ENCODE results near the gene MICAL2.

Gene MICAL2

DNA sequence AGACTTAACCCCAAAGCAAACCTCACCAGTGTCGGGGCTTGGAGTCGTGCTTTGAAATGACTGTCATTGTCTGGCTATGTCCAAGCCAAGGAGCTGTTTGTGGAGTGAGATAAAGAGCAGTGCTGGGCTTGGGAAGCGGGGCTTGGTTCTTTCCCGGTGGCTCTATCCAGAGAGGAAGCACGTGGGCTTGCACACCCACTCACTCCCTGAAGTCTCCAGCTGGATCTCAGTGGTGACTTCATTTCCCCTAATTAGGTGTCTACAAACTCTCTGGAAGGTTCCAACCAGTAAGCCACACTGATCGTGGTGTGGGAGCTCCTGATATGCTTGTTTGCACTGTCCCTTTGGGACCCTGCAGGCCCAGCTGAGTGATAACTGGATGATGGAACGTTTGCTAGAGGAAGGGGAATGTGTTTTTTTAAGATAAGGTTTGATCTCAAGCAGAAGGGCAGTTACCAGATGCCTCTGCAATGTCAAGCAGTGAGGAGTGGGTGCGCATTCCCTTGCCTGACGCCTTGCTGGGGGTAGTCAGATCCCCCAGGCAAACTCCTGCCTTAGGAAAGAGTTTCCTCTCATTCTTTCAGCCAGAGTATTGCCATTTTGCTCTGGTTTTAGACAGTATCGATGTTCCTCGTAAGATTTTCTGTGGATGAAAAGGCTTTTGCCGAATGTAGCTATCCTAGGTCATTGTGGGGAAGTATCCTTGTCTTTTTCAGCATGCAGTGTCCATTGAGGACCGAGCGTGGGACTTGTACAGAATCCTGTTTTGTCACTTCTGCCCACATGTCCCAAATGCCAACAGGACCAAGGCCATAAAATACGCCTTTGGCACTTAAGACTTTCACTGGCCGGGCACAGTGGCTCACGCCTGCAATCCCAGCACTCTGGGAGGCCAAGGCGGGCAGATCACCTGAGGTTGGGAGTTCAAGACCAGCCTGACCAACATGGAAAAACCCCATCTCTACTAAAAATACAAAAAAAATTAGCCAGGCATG is 90.9 kb downstream of the MICAL2 start:
- in situ Hi-C loops (cut with MboI; ENCODE audit: low sequenced_read_pairs) = no loop called here

DNA sequence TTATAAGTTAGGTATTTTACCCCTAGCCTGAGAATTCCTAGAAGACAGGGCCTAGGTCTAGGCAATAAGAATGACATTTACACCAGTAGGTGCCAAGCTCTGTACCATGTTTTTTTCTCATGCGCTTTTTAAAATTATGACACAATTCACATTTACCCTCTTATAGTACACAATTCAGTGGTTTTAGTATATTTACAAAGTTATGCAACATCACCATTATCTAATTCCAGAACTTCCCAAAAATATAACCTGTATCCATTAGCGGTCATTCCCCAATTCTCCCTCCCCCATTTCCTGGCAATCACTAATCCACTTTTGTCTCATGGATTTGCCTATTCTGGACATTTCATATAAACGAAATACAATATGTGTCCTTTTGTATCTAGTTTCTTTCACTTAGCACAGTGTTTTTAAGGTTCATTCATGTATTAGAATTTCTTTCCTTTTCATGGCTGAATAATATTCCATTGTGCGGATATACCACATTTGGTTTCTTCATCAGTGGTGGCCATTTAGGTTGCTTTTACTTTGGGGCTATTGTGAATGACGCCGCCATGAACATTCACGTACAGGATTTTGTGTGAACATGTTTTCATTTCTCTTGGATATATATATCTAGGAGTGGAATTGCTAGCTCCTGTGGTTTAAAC is 92.4 kb downstream of the MICAL2 start:
- in situ Hi-C loops (cut with MboI; ENCODE audit: low sequenced_read_pairs) = no loop called here

DNA sequence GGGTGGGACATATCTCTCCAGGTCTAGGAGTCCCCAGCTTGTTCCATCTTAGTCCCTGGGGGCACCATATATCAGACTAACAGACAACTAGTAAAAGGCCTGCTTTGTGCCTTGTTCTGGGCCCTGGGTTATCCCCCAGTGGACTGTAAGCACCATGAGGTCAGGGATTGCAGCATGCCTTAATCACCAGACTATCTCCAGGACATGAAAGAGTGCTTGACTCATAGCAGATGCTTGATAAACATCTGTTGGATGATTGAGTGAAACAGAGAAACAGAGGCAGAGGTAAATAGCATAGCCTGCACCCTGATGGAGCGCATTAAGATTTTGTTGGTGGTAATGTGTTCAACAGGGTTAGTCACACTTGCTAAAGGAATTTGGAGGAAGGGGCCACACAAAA is 94.1 kb downstream of the MICAL2 start:
- in situ Hi-C loops (cut with MboI; ENCODE audit: low sequenced_read_pairs) = no loop called here

DNA sequence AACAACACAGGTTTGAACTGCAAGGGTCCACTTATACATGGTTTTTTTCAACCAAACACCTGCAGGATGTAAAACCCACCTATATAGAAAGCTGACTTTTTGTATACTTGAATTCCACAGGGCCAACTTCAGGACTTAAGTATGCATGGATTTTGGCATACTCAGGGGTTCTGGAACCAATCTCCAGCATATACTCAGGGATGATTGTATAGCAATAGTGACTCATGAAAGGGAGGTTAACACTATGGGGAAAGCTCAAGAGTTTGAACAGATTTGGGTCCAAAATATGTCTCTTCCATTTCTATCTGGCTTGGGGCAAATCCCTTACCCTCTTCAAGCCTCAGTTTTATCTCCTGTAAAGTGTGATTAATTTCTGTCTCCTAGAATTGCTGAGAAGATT is 94.9 kb downstream of the MICAL2 start:
- in situ Hi-C loops (cut with MboI; ENCODE audit: low sequenced_read_pairs) = no loop called here

DNA sequence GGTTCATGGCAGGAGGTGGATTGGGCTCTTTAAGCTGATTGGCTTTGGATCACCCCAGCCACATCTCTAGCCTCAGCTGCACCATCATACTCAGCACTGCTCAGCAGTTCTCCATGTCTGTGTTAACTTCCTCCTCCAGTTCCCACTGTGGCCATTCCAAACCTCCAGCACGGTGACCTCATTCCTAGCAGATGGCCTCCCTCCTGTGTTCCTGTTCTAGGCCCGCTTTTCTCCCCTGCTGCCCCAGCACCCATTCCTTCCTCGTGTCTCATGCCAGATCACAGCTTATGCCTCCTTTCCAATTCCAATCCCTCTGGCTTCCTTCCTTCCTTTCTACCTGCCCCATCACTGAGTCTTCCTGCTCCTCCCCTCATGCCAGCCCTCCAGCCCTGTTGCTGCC is 96.1 kb downstream of the MICAL2 start:
- in situ Hi-C loops (cut with MboI; ENCODE audit: low sequenced_read_pairs) = no loop called here

DNA sequence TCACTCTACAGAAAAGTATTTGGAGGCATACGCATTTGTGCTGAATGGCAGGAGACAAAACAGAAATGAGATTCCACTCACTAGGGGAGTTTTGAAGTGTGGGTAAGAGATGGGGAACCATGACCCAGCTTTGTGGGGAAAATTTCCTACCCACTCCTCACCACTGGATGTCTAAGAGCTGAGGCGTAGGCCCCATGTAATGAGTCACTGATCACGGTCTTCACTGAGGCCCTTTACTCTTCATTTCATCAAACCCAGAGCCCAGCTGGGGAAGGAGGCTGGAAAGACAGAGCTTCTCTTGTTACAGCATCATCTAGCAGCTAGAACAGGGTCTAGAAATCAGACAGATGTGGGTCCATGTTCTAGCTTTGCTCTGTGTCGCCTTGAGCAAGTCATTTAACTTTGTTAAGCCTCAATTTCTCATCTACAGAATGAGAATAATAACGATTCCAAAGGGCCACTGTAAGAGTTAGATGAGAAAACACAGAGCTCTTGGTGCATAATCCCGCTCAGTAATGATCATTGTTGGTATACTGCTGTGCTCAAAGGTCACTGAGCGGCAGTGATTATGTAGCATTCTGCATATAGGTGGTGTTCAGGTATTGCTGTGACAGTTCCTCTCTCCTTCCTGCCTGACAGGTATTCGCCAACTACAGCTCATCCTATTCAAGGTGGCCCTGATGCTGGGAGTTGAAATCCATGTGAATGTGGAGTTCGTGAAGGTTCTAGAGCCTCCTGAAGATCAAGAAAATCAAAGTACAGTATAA is 97.2 kb downstream of the MICAL2 start:
- in situ Hi-C loops (cut with MboI; ENCODE audit: low sequenced_read_pairs) = no loop called here

DNA sequence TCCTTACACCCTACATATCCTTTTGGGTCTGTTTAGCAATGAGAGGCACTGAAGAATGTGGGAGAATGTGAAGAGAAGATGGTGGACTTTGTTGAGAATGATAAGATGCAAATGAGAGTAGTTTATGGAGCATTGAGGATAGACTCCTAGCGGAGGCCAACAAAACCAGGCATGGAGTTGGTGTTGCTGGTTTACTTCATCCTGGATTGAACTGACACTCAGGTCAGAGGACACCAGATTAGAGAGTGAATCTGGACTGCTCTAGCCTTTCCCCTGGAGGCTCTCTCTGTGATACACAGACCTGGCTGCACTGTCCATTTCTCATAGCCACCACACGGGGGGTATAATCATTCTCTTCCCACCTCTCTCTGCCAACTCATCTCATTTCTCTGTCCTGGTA is 98.7 kb downstream of the MICAL2 start:
- in situ Hi-C loops (cut with MboI; ENCODE audit: low sequenced_read_pairs) = no loop called here

DNA sequence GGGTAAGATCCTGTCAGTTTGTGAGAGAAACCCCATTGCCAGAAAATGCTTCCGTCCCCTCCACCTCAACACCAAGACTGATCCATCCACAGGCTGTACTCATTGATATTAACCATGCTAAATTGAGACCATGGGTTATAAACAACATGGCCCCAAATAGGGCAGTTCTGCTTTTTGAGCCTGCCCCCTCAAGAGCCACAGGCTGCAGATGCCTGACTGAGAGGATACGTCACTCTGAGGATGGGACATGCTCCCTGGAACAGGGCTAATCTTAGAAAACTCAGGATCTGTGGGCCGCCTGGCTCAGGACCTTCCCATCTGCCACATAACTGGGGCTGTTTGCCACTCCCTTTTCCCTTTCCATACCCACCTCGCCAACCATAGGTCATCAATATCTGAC is 99.8 kb downstream of the MICAL2 start:
- in situ Hi-C loops (cut with MboI; ENCODE audit: low sequenced_read_pairs) = no loop called here

DNA sequence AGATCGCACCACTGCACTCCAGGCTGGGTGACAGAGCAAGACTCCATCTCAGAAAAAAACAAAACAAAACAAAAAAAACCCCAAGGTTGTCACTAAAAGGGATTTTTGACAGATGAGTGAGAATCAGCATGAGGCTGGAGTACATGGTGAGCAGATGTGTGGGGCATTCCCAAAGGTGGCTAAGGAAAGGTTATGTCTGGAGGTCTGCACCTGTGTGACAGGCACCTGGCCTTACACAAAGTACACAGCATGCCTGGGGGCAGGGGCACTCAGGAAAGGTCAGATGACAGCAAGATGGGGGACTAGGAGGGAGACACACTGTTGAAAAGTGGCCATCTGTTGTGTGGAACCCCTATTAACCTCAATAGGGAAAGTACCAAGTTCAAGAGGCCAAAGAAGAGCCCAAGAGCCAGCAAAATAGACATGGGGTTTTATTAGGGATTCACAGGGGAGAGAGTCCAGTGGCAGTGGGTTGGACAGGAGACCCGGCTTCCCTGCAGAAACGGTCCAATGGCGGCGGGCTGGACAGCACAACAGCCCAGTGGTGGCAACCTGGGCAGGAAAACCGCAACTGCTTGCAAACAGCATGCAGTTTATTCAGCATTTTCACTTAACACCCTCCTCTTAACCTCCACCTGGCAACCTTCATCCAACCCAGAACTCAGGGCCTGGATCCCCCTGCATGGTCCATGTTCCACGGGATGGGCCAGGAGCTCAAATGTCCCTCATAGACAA is 101.1 kb downstream of the MICAL2 start:
- in situ Hi-C loops (cut with MboI; ENCODE audit: low sequenced_read_pairs) = no loop called here

DNA sequence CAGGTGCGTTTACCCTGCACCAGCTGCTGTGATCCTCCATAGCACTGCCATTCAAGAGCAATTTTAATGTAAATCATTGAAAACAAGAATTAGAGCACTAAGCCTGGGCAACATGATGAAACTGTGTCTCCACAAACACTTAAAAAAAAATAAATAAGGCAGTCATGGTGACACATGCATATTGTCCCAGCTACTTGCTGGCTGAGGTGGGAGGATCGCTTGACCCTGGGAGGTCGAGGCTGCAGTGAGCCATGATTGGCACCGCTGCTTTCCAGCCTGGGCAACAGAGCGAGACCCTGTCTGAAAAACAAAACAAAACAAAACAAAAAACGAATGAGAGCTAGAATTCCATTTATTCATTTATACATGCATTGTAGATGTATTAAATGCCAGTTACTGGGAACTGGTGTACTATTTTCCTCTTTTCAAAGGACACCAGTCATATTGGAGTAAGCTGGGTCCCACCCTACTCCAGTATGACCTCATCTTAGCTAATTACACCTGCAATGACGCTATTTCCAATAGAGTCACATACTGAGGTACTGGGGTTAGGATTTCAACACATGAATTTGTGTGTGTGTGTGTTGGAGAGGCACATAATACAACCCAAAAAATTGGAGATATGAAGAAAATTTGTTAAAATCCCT is 101.9 kb downstream of the MICAL2 start:
- in situ Hi-C loops (cut with MboI; ENCODE audit: low sequenced_read_pairs) = no loop called here

DNA sequence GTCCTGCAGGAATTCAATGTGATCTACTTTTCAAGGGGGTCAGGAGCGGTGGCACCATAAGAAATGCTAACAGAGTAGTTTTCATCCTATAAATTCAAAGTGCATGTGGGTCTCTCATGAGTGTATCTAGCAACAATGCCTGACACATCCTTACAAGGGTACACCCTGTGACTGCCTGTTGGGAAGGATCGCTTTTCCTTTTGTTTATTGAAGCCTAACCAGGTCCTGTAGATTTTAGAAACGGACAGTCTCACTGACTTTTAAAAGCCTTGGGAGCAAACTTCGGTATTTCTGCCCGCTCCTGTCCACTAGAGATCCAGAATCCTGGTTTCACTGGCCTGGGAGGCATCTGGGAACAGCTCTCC is 102.4 kb downstream of the MICAL2 start:
- in situ Hi-C loops (cut with MboI; ENCODE audit: low sequenced_read_pairs) = no loop called here

DNA sequence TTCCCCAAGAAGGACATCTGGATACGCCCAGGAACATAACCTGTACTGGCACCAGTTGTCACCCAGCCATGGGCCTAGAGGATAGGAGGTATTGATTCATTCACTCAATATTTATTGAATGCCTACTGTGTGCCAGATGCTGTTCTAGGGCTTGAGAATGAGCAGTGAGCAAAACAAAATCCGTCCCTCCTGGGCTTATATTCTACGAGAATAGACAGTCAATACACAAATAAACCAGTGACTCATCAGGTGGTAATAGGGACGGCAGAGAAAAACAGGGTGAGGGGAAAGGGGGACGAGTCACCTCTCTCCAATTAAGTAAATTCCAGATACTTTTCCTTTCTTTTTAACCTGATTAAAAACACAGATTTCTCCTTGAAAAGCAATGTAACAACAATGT is 103.5 kb downstream of the MICAL2 start:
- in situ Hi-C loops (cut with MboI; ENCODE audit: low sequenced_read_pairs) = no loop called here

DNA sequence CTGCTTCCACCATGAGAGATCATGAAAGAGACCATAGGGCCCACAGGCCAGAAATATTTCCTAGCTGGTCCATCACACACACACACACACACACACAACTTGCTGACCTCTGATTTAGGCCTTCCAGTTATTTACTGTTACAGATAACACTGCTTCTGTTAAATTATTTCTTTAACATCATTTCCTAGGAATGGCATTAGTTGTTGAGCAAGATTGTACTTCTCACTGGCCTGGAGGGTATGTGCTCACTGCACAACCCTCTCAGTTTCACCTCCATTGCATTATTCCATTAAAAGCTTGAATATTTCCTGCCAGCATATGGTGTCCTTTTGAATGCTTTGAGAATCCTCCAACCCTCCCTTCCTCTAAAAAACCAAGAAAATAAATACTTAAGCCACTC is 104.4 kb downstream of the MICAL2 start:
- in situ Hi-C loops (cut with MboI; ENCODE audit: low sequenced_read_pairs) = no loop called here

DNA sequence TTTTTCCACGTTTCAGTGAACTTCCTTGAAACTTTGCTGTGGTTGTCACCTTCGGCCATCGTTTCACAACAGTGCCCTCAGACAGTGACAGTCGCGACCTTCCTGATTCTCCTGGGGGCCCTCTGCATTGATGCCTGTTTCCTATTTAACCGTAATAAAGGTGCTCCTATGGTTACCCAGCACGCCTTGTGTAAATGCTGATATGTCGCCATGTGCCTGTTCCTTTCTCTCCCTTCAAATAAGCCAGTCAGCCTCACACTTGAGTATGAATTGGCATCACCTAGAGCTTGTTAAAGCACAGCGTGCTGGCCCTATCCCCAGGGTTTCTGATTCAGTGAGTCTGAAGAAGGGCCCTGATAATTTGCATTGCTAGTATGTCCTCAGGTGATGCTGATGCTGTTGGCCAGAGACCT is 104.8 kb downstream of the MICAL2 start:
- in situ Hi-C loops (cut with MboI; ENCODE audit: low sequenced_read_pairs) = no loop called here

DNA sequence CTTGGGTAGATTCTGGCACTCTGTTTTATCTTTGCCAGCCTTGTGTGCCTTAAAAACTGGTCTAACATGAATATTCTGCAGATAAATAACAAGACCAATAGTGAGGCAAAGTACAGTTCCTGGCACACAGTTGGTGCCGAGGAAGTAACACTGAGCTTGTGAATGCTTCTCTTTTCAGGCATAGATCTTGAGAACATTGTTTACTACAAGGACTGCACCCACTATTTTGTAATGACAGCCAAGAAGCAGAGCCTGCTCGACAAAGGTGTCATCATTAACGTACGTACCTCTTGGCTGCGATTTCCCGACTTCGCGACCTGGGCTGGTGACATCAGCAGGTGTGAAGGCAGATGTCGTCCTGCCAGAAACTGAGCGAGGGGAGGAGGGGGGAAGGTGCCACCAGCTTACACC is 105.7 kb downstream of the MICAL2 start:
- in situ Hi-C loops (cut with MboI; ENCODE audit: low sequenced_read_pairs) = no loop called here

DNA sequence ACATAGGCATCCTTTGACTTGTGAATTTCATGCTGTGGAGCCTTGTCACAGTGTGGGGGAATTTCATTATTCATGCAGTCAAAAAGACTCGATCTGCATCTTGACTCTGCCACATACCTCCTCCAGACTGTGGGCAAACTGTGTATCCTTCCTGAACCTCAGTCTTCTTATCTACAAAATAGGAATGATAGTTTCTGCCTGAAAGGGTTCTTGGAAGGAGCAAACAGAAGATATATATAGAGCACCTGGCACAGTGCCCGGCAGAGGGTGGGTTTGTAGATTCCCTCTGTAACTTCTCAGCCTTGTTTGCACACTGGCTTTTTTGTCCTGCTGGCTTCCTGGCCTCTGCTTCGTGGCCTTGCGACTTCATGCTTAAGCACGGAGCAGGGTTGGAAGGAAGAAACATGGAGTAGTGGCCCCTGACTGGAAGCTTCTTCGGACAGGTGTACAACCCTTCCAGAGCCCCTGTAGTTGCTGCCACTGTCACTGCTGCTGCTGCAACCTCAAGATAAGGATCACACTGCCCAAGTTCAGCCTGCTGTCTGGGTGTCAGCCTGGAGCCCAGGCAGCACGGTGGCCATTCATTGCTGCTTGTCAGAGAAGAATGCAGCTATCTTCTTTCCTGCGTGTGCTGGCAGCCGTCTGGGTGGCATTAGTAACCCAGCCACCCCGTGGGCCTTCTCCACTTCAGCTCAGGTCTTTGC is 106.4 kb downstream of the MICAL2 start:
- in situ Hi-C loops (cut with MboI; ENCODE audit: low sequenced_read_pairs) = no loop called here

DNA sequence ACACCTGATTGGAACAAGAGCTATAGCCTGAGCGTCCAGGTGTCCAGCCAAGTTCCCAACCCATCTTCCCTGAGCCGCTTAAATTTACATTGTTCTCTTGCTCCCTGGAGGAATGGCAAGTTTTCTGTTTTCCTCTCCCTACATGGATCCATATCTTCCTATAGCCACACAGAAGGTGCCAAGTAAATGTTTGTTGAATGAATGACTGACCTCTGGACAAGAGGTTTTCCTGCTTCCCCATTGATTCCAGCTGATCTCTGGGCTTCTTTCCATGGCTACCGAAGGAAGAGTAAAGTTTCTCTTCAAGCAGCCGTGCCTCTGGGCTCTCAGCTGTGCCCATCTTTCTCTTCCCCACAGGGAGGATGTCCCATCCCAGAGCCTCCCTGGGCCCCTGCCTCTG is 107.5 kb downstream of the MICAL2 start:
- in situ Hi-C loops (cut with MboI; ENCODE audit: low sequenced_read_pairs) = no loop called here

DNA sequence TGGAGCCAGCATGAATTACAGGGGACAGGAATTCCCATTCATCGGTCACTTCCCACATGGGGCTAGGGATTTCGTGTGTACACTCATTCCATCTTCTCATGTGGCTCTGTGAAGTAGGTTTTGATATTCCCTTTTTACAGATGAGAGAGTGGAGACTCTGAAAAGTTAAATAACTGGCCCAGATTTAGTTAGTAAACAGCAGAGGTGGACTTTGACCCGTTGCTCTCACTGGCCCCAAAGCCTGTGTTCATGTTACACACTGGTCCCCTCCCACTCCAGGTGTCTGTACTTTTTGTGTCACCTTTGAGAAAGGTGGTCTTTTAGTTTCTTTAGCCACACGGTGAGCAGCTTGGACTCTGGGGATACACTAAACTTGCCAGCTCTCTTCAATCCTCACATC is 108.5 kb downstream of the MICAL2 start:
- in situ Hi-C loops (cut with MboI; ENCODE audit: low sequenced_read_pairs) = no loop called here

DNA sequence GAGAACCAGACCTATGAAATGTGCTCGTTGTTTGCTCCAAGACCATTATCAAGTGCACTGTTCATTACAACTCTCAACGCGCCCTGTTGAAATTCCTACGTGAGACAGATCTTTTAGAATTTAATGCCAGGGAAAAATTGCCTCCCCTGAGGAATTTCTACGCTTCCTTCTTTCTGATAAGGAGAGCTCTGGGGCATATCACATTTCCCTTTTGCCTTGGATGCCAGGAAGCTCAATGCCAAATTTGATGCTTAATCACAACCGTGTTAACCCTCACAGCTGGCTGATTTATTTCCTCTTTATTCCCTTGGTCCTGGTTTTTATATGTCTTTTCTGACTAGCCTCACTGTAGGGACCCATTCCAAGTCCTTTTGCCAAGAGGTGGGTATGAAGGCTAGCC is 109.4 kb downstream of the MICAL2 start:
- in situ Hi-C loops (cut with MboI; ENCODE audit: low sequenced_read_pairs) = no loop called here

DNA sequence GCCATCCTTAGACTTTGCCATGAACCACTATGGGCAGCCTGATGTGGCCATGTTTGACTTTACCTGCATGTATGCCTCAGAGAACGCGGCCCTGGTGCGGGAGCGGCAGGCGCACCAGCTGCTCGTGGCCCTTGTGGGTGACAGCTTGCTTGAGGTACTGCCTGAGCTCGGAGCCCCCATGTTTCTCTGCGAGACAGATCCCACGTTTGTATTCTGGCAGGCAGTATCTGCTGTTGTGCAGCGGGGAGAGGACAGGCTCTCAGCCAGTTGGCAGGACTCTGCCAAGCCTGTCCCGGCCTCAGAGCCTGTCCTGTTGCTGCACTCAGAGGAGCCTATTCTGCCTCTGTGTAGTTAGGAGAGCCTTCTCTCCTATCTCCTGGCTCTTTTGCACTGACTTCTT is 109.9 kb downstream of the MICAL2 start:
- in situ Hi-C loops (cut with MboI; ENCODE audit: low sequenced_read_pairs) = no loop called here

Data from hTERT RPE-1 (cell line).